ENCODE results near the gene ADAMTS2. TPM values are rescaled to one million over a fixed set of nuclear protein-coding genes. Genes with fewer than 3 reads are reported as not detected.

The ADAMTS2 gene
- total and polyA plus RNA-seq, 2 experiments from 2014 or later: 1.6 to 8.1 TPM

GRCh38 chr5:179185256-179185940 lies 159.9 kb downstream of the ADAMTS2 start:
- Mint-ChIP-seq H3K27ac (peak overlapping the region; percentile 56; the same call in 1 of the 2 replicates), H3K27me3 (ENCODE audit: insufficient read depth, low read depth, poor library complexity) (peaks cover 17% of the 10 kb centered on the region), H3K9me3 (no peaks in the 10 kb centered on the region), H3K4me3 (no peak overlapping the region), H3K36me3 (ENCODE audit: low read depth) (no peaks in the 10 kb centered on the region), H3K4me1 (peaks cover 61% of the 10 kb centered on the region)
- H3F3A ChIP-seq (replicated peaks; ENCODE audit: low read depth): no peaks in the 10 kb centered on the region
- H2AFZ ChIP-seq: no peak overlapping the region
- H3K27me3 ChIP-seq (ENCODE audit: insufficient read depth): no peaks in the 10 kb centered on the region
- no peak overlapping the region for H3K27ac ChIP-seq (ENCODE audit: low read depth)
- TF ChIP-seq STAT1 (IDR thresholded peaks at IDR 0.05; ENCODE audit: unreplicated experiment) (no peak), POLR2AphosphoS5 (IDR thresholded peaks at IDR 0.05; ENCODE audit: low read depth) (no peak), JUNB (IDR thresholded peaks at IDR 0.05; ENCODE audit: unreplicated experiment) (no peak), EZH2 (IDR thresholded peaks at IDR 0.05; ENCODE audit: low read depth, unreplicated experiment) (no peak), ETS1 (IDR thresholded peaks at IDR 0.05) (no peak), EZH2phosphoT487 (IDR thresholded peaks at IDR 0.05; ENCODE audit: unreplicated experiment) (no peak), CTCF (conservative IDR thresholded peaks at IDR 0.05; ENCODE audit: low read depth in 2 of 2) (no peak)
- TF ChIP-seq, protein P1, sequence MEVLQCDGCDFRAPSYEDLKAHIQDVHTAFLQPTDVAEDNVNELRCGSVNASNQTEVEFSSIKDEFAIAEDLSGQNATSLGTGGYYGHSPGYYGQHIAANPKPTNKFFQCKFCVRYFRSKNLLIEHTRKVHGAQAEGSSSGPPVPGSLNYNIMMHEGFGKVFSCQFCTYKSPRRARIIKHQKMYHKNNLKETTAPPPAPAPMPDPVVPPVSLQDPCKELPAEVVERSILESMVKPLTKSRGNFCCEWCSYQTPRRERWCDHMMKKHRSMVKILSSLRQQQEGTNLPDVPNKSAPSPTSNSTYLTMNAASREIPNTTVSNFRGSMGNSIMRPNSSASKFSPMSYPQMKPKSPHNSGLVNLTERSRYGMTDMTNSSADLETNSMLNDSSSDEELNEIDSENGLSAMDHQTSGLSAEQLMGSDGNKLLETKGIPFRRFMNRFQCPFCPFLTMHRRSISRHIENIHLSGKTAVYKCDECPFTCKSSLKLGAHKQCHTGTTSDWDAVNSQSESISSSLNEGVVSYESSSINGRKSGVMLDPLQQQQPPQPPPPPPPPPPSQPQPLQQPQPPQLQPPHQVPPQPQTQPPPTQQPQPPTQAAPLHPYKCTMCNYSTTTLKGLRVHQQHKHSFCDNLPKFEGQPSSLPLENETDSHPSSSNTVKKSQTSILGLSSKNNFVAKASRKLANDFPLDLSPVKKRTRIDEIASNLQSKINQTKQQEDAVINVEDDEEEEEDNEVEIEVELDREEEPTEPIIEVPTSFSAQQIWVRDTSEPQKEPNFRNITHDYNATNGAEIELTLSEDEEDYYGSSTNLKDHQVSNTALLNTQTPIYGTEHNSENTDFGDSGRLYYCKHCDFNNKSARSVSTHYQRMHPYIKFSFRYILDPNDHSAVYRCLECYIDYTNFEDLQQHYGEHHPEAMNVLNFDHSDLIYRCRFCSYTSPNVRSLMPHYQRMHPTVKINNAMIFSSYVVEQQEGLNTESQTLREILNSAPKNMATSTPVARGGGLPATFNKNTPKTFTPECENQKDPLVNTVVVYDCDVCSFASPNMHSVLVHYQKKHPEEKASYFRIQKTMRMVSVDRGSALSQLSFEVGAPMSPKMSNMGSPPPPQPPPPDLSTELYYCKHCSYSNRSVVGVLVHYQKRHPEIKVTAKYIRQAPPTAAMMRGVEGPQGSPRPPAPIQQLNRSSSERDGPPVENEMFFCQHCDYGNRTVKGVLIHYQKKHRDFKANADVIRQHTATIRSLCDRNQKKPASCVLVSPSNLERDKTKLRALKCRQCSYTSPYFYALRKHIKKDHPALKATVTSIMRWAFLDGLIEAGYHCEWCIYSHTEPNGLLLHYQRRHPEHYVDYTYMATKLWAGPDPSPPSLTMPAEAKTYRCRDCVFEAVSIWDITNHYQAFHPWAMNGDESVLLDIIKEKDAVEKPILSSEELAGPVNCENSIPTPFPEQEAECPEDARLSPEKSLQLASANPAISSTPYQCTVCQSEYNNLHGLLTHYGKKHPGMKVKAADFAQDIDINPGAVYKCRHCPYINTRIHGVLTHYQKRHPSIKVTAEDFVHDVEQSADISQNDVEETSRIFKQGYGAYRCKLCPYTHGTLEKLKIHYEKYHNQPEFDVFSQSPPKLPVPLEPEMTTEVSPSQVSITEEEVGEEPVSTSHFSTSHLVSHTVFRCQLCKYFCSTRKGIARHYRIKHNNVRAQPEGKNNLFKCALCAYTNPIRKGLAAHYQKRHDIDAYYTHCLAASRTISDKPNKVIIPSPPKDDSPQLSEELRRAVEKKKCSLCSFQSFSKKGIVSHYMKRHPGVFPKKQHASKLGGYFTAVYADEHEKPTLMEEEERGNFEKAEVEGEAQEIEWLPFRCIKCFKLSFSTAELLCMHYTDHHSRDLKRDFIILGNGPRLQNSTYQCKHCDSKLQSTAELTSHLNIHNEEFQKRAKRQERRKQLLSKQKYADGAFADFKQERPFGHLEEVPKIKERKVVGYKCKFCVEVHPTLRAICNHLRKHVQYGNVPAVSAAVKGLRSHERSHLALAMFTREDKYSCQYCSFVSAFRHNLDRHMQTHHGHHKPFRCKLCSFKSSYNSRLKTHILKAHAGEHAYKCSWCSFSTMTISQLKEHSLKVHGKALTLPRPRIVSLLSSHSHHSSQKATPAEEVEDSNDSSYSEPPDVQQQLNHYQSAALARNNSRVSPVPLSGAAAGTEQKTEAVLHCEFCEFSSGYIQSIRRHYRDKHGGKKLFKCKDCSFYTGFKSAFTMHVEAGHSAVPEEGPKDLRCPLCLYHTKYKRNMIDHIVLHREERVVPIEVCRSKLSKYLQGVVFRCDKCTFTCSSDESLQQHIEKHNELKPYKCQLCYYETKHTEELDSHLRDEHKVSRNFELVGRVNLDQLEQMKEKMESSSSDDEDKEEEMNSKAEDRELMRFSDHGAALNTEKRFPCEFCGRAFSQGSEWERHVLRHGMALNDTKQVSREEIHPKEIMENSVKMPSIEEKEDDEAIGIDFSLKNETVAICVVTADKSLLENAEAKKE (CRISPR knock-in tag; IDR thresholded peaks at IDR 0.05): no peak
- TF ChIP-seq, protein P2, sequence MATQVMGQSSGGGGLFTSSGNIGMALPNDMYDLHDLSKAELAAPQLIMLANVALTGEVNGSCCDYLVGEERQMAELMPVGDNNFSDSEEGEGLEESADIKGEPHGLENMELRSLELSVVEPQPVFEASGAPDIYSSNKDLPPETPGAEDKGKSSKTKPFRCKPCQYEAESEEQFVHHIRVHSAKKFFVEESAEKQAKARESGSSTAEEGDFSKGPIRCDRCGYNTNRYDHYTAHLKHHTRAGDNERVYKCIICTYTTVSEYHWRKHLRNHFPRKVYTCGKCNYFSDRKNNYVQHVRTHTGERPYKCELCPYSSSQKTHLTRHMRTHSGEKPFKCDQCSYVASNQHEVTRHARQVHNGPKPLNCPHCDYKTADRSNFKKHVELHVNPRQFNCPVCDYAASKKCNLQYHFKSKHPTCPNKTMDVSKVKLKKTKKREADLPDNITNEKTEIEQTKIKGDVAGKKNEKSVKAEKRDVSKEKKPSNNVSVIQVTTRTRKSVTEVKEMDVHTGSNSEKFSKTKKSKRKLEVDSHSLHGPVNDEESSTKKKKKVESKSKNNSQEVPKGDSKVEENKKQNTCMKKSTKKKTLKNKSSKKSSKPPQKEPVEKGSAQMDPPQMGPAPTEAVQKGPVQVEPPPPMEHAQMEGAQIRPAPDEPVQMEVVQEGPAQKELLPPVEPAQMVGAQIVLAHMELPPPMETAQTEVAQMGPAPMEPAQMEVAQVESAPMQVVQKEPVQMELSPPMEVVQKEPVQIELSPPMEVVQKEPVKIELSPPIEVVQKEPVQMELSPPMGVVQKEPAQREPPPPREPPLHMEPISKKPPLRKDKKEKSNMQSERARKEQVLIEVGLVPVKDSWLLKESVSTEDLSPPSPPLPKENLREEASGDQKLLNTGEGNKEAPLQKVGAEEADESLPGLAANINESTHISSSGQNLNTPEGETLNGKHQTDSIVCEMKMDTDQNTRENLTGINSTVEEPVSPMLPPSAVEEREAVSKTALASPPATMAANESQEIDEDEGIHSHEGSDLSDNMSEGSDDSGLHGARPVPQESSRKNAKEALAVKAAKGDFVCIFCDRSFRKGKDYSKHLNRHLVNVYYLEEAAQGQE (IDR thresholded peaks at IDR 0.05; ENCODE audit: unreplicated experiment): no peak
- no peaks in the 10 kb centered on the region for H3K79me2 ChIP-seq (replicated peaks; ENCODE audit: insufficient read depth)
- H3K4me1 ChIP-seq (ENCODE audit: insufficient read depth): peaks cover 24% of the 10 kb centered on the region
- no peak overlapping the region for H3K4me2 ChIP-seq
- no peak overlapping the region for H3K4me3 ChIP-seq
- ATAC-seq (no peak; the same call in 2 of the 3 replicates), DNase-seq (ENCODE audit: low spot score) (no peak)
- H3K36me3 ChIP-seq (ENCODE audit: insufficient read depth): no peaks in the 10 kb centered on the region
- H3K9me2 ChIP-seq (ENCODE audit: insufficient read depth): no peaks in the 10 kb centered on the region
- no peaks in the 10 kb centered on the region for H4K20me1 ChIP-seq (replicated peaks; ENCODE audit: insufficient read depth)

Data from GM23338 (cell line).